Measurements from ENCODE around the gene HSP90B1.

GRCh38 chr12:103905730-103906349 is 24.4 kb upstream of the HSP90B1 start:
- no peak for TF ChIP-seq EZH2 (IDR thresholded peaks at IDR 0.05; ENCODE audit: low read depth)
- TF ChIP-seq CTCF (conservative IDR thresholded peaks at IDR 0.05) = no peak
